Measurements from ENCODE around the gene UTP14C.

UTP14C gene

DNA sequence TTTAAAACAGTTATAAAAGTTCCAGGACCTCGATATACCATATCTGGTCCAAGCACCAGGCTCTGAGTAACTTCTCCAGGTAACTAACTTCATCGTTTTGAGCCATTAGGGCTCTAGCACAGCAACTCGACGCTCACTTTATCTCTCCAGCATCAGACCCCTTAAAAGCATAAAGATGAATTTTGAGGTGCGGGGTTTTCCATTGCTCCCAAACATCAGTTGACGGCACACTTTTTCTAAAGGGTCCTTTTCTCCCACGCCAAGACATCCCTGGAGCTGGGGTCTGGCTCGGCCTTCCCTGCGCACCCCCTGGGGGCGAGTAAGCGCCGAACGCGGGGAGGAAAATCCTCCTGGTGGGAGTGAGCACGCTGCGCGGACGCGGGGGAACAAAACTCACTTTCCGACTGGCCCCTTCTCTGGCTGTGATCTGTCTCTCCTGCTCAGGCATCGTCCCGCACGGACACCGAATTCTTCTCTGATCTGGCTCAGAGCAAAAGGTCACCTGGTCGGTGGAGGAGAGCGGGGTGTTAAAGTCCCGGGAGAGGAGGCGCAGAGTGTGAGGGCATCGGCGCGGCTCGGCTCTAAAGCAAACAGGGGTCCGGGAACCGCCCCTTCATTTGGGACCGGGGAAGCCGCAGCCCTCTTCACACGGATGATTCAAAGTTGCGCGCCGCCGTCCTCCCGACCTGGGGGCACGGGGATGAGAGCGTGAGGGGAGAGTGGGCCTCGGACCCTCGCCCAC, 13.4 kb upstream of the UTP14C start, which contains the start of gene ATP7B:
ATP7B (minus strand) TSS at position 561 of the 742 bp plus-strand sequence; CDS start at position 448, 113 bp downstream.
- peak within 1 kb of the TSS; percentile 71 for H3K4me3 ChIP-seq (replicated peaks; ENCODE audit: low read depth, low read length)
- DNase-seq (ENCODE audit: extremely low read depth, low read depth) = no peak
- TF ChIP-seq, protein P1, sequence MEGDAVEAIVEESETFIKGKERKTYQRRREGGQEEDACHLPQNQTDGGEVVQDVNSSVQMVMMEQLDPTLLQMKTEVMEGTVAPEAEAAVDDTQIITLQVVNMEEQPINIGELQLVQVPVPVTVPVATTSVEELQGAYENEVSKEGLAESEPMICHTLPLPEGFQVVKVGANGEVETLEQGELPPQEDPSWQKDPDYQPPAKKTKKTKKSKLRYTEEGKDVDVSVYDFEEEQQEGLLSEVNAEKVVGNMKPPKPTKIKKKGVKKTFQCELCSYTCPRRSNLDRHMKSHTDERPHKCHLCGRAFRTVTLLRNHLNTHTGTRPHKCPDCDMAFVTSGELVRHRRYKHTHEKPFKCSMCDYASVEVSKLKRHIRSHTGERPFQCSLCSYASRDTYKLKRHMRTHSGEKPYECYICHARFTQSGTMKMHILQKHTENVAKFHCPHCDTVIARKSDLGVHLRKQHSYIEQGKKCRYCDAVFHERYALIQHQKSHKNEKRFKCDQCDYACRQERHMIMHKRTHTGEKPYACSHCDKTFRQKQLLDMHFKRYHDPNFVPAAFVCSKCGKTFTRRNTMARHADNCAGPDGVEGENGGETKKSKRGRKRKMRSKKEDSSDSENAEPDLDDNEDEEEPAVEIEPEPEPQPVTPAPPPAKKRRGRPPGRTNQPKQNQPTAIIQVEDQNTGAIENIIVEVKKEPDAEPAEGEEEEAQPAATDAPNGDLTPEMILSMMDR (IDR thresholded peaks at IDR 0.05; ENCODE audit: low read depth, low read length, missing control alignments) = no peak

DNA sequence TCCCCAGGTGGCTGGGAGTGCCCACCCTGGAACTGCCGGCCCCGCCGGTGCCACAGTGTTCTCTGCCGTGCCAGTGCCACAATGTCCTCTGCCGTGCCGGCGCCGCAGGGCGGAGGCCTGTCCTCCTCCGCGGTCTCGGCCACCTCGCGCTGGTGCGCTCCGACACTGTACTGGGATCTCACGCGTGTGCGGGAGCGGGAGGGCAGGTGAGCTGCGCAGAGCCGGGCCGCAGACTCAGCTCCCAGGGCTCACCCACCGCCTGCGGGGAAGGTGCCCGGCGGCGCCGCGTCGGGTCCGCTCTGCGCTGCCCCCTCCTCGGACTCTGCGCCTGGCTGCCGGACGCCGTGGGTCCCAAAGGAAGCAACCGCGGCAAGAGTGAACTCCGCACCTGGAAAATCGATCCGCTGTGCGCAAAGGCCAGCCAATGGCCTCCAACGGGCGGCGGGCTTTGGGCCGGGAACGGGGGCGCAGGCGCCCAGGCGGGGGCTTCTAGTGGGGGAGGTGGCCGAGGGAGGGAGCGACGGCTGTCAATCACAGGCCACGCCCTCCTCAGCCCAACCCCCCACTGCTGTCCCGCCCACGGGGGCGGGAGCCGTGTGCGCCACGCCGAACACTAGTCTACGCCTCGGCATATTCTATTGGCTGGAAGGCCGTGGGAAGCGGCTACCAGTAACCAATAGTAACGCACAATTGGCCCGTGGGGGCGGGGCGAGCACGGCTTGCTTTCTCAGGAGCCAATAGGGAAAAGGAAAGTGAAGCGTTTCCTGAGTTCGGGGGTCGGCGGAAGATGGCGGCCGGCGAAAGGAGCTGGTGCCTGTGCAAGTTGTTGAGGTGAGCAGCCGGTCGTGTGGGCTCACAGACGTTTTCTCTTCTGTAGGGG, 12.6 kb upstream of the UTP14C start, which contains the start of gene ALG11:
ALG11 (plus strand) TSS at position 767 of the 880 bp plus-strand sequence; CDS start at position 788, 21 bp downstream.
- TF ChIP-seq, protein P1 (IDR thresholded peaks at IDR 0.05; ENCODE audit: low read depth, low read length, missing control alignments) = no peak
- H3K4me3 ChIP-seq (replicated peaks; ENCODE audit: low read depth, low read length) = peak within 1 kb of the TSS; percentile 71
- DNase-seq (ENCODE audit: extremely low read depth, low read depth) = peak; percentile 93

DNA sequence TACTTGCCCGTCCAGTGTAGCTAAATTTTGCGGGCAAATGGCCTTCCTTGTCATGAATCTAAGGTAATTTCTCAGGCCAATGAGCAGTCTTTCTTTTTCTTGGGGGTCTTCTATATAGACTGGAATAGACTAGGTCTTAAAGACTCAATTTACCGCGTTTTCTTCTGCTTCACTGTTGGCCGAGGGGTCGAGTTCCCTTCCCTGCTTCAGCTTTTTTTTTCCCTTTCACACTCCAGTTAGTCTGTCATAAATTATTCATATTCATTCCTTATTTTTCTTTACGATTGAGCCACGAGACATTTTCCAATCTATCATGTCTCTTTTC, 12.0 kb upstream of the UTP14C start:
- H3K4me3 ChIP-seq (replicated peaks; ENCODE audit: low read depth, low read length) = peak overlapping the region; percentile 71
- TF ChIP-seq, protein P1 (IDR thresholded peaks at IDR 0.05; ENCODE audit: low read depth, low read length, missing control alignments) = no peak
- DNase-seq (ENCODE audit: extremely low read depth, low read depth) = no peak

DNA sequence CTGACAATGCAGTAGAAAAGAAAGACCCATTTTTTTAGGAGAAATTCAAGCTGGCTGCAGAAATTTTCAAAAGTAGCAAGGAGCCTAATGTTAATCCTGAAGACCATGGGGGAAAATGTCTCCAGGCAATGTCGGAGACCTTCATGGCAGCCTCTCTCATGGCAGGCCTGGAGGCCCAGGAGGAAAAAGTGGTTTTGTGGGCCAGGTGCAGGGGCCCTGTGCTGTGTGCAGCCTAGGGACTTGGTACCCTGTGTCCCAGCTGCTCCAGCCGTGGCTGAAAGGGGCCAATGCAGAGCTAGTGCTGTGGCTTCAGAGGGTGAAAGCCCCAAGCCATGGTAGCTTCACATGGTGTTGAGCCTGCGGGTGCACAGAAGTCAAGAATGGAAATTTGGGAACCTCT, 8.2 kb upstream of the UTP14C start:
- TF ChIP-seq, protein P1 (IDR thresholded peaks at IDR 0.05; ENCODE audit: low read depth, low read length, missing control alignments) = no peak
- no peak for DNase-seq (ENCODE audit: extremely low read depth, low read depth)

DNA sequence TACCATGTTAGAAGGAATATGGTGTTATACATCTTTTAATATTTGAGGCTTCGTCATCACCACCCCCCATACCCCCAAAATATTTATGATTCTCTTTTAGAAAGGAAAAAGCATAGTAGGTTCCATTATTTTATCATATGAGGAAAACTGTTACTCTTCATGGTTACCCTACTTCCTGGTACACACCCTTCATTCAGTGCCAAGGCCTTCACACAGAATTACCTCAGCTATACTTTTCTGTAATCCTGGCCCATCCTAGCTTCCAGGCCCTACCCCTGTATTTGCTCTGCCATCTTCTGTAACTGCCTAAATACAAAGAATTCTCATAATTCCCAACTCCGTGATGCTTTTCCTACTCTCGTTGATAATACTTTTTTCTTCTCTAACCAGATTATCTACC, 4.3 kb upstream of the UTP14C start:
- TF ChIP-seq, protein P1 (IDR thresholded peaks at IDR 0.05; ENCODE audit: low read depth, low read length, missing control alignments) = no peak
- no peak overlapping the region for H3K4me3 ChIP-seq (replicated peaks; ENCODE audit: low read depth, low read length)
- no peak for DNase-seq (ENCODE audit: extremely low read depth, low read depth)

More for the DNA sequence above, 8.2 kb upstream of the UTP14C start:
- H3K4me3 ChIP-seq (replicated peaks; ENCODE audit: low read depth, low read length) = no peak overlapping the region

DNA sequence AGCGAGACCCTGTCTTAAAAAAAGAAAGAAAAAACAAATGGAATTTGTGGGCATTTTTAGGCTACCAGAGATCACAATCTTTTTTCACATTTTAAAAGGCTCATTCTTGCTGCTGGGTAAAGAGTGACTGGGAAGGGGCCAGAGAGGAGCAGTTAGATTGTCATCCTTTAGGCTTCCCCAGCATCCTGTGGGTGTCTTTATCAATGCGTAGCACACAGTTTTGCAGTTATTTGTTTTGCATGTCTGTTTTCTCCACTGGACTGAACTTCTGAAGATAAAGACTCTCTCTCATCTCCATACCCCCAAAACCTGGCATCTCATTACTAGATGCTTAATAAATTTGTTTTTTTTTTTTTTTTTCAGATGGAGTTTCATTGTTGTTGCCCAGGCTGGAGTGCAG, 2.1 kb upstream of the UTP14C start:
- DNase-seq (ENCODE audit: extremely low read depth, low read depth) = no peak
- H3K4me3 ChIP-seq (replicated peaks; ENCODE audit: low read depth, low read length) = no peak overlapping the region
- TF ChIP-seq, protein P1 (IDR thresholded peaks at IDR 0.05; ENCODE audit: low read depth, low read length, missing control alignments) = no peak
